ENCODE results near the gene ZBTB2.

GRCh38 chr6:151370509-151371078 is 20.8 kb downstream of the ZBTB2 start:
- TF ChIP-seq, protein P1, sequence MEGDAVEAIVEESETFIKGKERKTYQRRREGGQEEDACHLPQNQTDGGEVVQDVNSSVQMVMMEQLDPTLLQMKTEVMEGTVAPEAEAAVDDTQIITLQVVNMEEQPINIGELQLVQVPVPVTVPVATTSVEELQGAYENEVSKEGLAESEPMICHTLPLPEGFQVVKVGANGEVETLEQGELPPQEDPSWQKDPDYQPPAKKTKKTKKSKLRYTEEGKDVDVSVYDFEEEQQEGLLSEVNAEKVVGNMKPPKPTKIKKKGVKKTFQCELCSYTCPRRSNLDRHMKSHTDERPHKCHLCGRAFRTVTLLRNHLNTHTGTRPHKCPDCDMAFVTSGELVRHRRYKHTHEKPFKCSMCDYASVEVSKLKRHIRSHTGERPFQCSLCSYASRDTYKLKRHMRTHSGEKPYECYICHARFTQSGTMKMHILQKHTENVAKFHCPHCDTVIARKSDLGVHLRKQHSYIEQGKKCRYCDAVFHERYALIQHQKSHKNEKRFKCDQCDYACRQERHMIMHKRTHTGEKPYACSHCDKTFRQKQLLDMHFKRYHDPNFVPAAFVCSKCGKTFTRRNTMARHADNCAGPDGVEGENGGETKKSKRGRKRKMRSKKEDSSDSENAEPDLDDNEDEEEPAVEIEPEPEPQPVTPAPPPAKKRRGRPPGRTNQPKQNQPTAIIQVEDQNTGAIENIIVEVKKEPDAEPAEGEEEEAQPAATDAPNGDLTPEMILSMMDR (IDR thresholded peaks at IDR 0.05): no peak
- no peak for TF ChIP-seq POLR2A (IDR thresholded peaks at IDR 0.05)
